HEK293 (cell line): ENCODE data around the gene MRPL11.

Source experiments
- GLIS2 ChIP-seq: fragments of 450-650 bp; formaldehyde crosslinking; IDR thresholded peaks from 2 replicates; pipeline ENCODE4 v1.5.1; 2016; ENCODE audit warnings: missing biosample characterization, missing genetic modification characterization
- KLF10 ChIP-seq: fragments of 450-650 bp; IDR thresholded peaks from 2 replicates; pipeline ENCODE4 v1.5.1; 2018; ENCODE audit warnings: missing biosample characterization, mild to moderate bottlenecking, missing genetic modification characterization
- KLF16 ChIP-seq: fragments of 450-650 bp; formaldehyde crosslinking; IDR thresholded peaks from 2 replicates; pipeline ENCODE4 v1.5.1; 2017; ENCODE audit warnings: missing biosample characterization, missing genetic modification characterization
- KLF7 ChIP-seq: fragments of 450-650 bp; formaldehyde crosslinking; IDR thresholded peaks from 2 replicates; pipeline ENCODE4 v1.5.1; 2016; ENCODE audit warnings: missing biosample characterization, missing genetic modification characterization, borderline replicate concordance
- KLF9 ChIP-seq: fragments of 450-650 bp; formaldehyde crosslinking; IDR thresholded peaks from 2 replicates; pipeline ENCODE4 v1.5.1; 2016; ENCODE audit warnings: missing biosample characterization, missing genetic modification characterization, low read depth
- MZF1 ChIP-seq: fragments of 450-650 bp; formaldehyde crosslinking; IDR thresholded peaks from 2 replicates; pipeline ENCODE4 v1.5.1; 2017; ENCODE audit warnings: missing biosample characterization, missing genetic modification characterization, borderline replicate concordance
- SCRT2 ChIP-seq: fragments of 450-650 bp; formaldehyde crosslinking; IDR thresholded peaks from 2 replicates; pipeline ENCODE4 v1.5.1; 2016; ENCODE audit warnings: missing biosample characterization, missing genetic modification characterization
- SP7 ChIP-seq: fragments of 450-650 bp; formaldehyde crosslinking; IDR thresholded peaks from 2 replicates; pipeline ENCODE4 v1.5.1; 2016; ENCODE audit warnings: missing biosample characterization, missing genetic modification characterization
- ZBTB20 ChIP-seq: fragments of 450-650 bp; formaldehyde crosslinking; IDR thresholded peaks from 2 replicates; pipeline ENCODE4 v1.5.1; 2016; ENCODE audit warnings: missing biosample characterization, missing genetic modification characterization
- ZEB2 ChIP-seq: fragments of 450-650 bp; formaldehyde crosslinking; IDR thresholded peaks from 2 replicates; pipeline ENCODE4 v1.5.1; 2016; ENCODE audit warnings: missing biosample characterization, missing genetic modification characterization
- ZNF174 ChIP-seq: fragments of 450-650 bp; formaldehyde crosslinking; IDR thresholded peaks from 2 replicates; pipeline ENCODE4 v1.5.0; 2017; ENCODE audit warnings: missing biosample characterization, mild to moderate bottlenecking, missing genetic modification characterization
- ZNF2 ChIP-seq: fragments of 450-650 bp; formaldehyde crosslinking; IDR thresholded peaks from 2 replicates; pipeline ENCODE4 v1.5.1; 2016; ENCODE audit warnings: missing biosample characterization, missing genetic modification characterization
- ZNF394 ChIP-seq: fragments of 450-650 bp; formaldehyde crosslinking; IDR thresholded peaks from 2 replicates; pipeline ENCODE4 v1.5.1; 2016; ENCODE audit warnings: missing biosample characterization, missing genetic modification characterization, mild to moderate bottlenecking, moderate library complexity, borderline replicate concordance
- ZNF558 ChIP-seq: fragments of 450-650 bp; formaldehyde crosslinking; IDR thresholded peaks from 2 replicates; pipeline ENCODE4 v1.5.1; 2016; ENCODE audit warnings: missing biosample characterization, missing genetic modification characterization
- ZNF561 ChIP-seq: fragments of 450-650 bp; IDR thresholded peaks from 2 replicates; pipeline ENCODE4 v1.5.1; 2018; ENCODE audit warnings: missing biosample characterization, missing genetic modification characterization, borderline replicate concordance
- ZNF776 ChIP-seq: fragments of 450-650 bp; formaldehyde crosslinking; IDR thresholded peaks from 2 replicates; pipeline ENCODE4 v1.5.0; 2017; ENCODE audit warnings: missing biosample characterization, missing genetic modification characterization, borderline replicate concordance
- ZSCAN16 ChIP-seq: fragments of 450-650 bp; formaldehyde crosslinking; IDR thresholded peaks from 2 replicates; pipeline ENCODE4 v1.5.1; 2016; ENCODE audit warnings: missing biosample characterization, missing genetic modification characterization
- ZXDB ChIP-seq: fragments of 450-650 bp; formaldehyde crosslinking; IDR thresholded peaks from 2 replicates; pipeline ENCODE4 v1.5.1; 2016; ENCODE audit warnings: missing biosample characterization, missing genetic modification characterization
- TF ChIP-seq, protein P1 (sequence below): fragments of 450-650 bp; formaldehyde crosslinking; IDR thresholded peaks from 2 replicates; pipeline ENCODE4 v1.5.1; 2016; ENCODE audit warnings: missing biosample characterization, missing genetic modification characterization
- TF ChIP-seq, protein P2 (sequence below): fragments of 450-650 bp; formaldehyde crosslinking; IDR thresholded peaks from 2 replicates; pipeline ENCODE4 v1.5.1; 2017; ENCODE audit warnings: missing biosample characterization, mild to moderate bottlenecking, missing genetic modification characterization, moderate library complexity
- TF ChIP-seq, protein P3 (sequence below): fragments of 450-650 bp; formaldehyde crosslinking; IDR thresholded peaks from 2 replicates; pipeline ENCODE4 v1.5.1; 2016; ENCODE audit warnings: missing biosample characterization, missing genetic modification characterization
- TF ChIP-seq, protein P4 (sequence below): fragments of 450-650 bp; formaldehyde crosslinking; IDR thresholded peaks from 2 replicates; pipeline ENCODE4 v1.5.1; 2017; ENCODE audit warnings: missing biosample characterization, missing genetic modification characterization
- TF ChIP-seq, protein P5 (sequence below): sonication (generic); formaldehyde crosslinking; IDR thresholded peaks from 2 replicates; pipeline ENCODE4 v1.8.1; 2022; ENCODE audit warnings: mild to moderate bottlenecking, moderate library complexity, missing genetic modification reagents
- TF ChIP-seq, protein P6 (sequence below): fragments of 450-650 bp; formaldehyde crosslinking; conservative IDR thresholded peaks from 2 replicates; pipeline ENCODE4 v1.5.1; 2016; ENCODE audit warnings: low read depth, missing biosample characterization, missing genetic modification characterization

MRPL11 gene

DNA sequence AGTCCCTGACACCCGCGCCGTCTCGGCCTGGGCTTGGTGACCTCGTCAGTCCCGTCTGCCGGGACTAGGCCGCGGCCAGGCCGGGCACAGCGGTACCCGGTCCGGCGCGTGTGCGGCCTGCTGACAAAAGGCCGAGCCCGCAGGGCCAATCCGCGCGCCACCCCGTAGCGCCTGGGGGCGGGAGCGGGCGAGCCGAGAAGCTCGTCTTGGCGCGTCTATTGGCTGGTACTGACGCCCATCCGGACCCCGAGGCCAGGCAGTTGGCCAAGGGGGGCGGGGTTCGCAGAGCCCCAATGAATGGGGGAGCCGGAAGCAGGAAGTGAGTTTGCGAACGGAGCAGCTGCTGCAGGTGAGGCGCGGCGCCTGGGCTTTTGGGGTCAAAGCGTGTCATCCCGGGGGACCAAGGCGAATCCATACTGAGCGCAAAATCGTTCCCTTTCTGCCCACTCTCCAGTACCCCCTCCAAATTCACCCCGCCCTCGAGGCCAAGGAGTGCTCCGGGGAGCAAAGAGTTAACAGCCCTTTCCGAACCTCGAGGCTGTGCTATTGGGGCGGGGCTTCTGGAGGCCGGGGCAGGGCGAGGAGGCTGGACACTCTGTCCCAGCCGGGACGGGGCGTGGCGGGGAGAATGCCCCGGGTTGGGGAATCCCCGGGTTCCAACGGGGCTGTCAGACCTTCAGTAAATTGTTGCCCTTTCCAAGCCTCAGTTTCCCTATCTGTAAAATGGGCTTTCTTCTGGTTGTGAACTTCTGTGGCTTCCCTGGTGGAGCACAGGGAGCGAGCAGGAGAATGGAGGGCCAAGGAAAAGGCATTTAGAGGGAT, 41.7 kb upstream of the MRPL11 start, which contains the start of gene DPP3 (continued):
- TF ChIP-seq, protein P1, sequence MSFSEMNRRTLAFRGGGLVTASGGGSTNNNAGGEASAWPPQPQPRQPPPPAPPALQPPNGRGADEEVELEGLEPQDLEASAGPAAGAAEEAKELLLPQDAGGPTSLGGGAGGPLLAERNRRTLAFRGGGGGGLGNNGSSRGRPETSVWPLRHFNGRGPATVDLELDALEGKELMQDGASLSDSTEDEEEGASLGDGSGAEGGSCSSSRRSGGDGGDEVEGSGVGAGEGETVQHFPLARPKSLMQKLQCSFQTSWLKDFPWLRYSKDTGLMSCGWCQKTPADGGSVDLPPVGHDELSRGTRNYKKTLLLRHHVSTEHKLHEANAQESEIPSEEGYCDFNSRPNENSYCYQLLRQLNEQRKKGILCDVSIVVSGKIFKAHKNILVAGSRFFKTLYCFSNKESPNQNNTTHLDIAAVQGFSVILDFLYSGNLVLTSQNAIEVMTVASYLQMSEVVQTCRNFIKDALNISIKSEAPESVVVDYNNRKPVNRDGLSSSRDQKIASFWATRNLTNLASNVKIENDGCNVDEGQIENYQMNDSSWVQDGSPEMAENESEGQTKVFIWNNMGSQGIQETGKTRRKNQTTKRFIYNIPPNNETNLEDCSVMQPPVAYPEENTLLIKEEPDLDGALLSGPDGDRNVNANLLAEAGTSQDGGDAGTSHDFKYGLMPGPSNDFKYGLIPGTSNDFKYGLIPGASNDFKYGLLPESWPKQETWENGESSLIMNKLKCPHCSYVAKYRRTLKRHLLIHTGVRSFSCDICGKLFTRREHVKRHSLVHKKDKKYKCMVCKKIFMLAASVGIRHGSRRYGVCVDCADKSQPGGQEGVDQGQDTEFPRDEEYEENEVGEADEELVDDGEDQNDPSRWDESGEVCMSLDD (tag by site-specific recombination), result peak; percentile 100
- peak; percentile 44; the same call in 1 of the 2 replicates for TF ChIP-seq KLF7 (tag by site-specific recombination)
- peak; percentile 53; the same call in 1 of the 2 replicates for TF ChIP-seq KLF10 (tag by site-specific recombination)
- TF ChIP-seq ZSCAN16 (tag by site-specific recombination), result 0 out of 2 replicates have a peak, but pooled peaks have one; percentile 48
- TF ChIP-seq GLIS2 (tag by site-specific recombination), result peak; percentile 98
- TF ChIP-seq, protein P2, sequence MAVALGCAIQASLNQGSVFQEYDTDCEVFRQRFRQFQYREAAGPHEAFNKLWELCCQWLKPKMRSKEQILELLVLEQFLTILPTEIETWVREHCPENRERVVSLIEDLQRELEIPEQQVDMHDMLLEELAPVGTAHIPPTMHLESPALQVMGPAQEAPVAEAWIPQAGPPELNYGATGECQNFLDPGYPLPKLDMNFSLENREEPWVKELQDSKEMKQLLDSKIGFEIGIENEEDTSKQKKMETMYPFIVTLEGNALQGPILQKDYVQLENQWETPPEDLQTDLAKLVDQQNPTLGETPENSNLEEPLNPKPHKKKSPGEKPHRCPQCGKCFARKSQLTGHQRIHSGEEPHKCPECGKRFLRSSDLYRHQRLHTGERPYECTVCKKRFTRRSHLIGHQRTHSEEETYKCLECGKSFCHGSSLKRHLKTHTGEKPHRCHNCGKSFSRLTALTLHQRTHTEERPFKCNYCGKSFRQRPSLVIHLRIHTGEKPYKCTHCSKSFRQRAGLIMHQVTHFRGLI (tag by site-specific recombination), result peak; percentile 52; the same call in 1 of the 2 replicates
- TF ChIP-seq, protein P3, sequence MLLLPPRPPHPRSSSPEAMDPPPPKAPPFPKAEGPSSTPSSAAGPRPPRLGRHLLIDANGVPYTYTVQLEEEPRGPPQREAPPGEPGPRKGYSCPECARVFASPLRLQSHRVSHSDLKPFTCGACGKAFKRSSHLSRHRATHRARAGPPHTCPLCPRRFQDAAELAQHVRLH (tag by site-specific recombination), result 0 out of 2 replicates have a peak, but pooled peaks have one; percentile 32
- TF ChIP-seq ZNF558 (tag by site-specific recombination), result no peak
- peak; percentile 79 for TF ChIP-seq KLF9
- peak; percentile 68; the same call in 1 of the 2 replicates for TF ChIP-seq ZBTB20
- TF ChIP-seq ZXDB (tag by site-specific recombination), result peak; percentile 97
- TF ChIP-seq ZNF174, result no peak
- TF ChIP-seq KLF16 (tag by site-specific recombination), result peak; percentile 58
- TF ChIP-seq ZNF394, result peak; percentile 71; the same call in 1 of the 2 replicates
- TF ChIP-seq, protein P4, sequence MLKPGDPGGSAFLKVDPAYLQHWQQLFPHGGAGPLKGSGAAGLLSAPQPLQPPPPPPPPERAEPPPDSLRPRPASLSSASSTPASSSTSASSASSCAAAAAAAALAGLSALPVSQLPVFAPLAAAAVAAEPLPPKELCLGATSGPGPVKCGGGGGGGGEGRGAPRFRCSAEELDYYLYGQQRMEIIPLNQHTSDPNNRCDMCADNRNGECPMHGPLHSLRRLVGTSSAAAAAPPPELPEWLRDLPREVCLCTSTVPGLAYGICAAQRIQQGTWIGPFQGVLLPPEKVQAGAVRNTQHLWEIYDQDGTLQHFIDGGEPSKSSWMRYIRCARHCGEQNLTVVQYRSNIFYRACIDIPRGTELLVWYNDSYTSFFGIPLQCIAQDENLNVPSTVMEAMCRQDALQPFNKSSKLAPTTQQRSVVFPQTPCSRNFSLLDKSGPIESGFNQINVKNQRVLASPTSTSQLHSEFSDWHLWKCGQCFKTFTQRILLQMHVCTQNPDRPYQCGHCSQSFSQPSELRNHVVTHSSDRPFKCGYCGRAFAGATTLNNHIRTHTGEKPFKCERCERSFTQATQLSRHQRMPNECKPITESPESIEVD (tag by site-specific recombination), result no peak
- no peak for TF ChIP-seq MZF1
- TF ChIP-seq SCRT2 (tag by site-specific recombination), result peak; percentile 2; the same call in 1 of the 2 replicates
- TF ChIP-seq, protein P5, sequence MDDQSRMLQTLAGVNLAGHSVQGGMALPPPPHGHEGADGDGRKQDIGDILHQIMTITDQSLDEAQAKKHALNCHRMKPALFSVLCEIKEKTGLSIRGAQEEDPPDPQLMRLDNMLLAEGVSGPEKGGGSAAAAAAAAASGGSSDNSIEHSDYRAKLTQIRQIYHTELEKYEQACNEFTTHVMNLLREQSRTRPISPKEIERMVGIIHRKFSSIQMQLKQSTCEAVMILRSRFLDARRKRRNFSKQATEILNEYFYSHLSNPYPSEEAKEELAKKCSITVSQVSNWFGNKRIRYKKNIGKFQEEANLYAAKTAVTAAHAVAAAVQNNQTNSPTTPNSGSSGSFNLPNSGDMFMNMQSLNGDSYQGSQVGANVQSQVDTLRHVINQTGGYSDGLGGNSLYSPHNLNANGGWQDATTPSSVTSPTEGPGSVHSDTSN (CRISPR knock-in tag), result peak; percentile 94
- TF ChIP-seq, protein P6, sequence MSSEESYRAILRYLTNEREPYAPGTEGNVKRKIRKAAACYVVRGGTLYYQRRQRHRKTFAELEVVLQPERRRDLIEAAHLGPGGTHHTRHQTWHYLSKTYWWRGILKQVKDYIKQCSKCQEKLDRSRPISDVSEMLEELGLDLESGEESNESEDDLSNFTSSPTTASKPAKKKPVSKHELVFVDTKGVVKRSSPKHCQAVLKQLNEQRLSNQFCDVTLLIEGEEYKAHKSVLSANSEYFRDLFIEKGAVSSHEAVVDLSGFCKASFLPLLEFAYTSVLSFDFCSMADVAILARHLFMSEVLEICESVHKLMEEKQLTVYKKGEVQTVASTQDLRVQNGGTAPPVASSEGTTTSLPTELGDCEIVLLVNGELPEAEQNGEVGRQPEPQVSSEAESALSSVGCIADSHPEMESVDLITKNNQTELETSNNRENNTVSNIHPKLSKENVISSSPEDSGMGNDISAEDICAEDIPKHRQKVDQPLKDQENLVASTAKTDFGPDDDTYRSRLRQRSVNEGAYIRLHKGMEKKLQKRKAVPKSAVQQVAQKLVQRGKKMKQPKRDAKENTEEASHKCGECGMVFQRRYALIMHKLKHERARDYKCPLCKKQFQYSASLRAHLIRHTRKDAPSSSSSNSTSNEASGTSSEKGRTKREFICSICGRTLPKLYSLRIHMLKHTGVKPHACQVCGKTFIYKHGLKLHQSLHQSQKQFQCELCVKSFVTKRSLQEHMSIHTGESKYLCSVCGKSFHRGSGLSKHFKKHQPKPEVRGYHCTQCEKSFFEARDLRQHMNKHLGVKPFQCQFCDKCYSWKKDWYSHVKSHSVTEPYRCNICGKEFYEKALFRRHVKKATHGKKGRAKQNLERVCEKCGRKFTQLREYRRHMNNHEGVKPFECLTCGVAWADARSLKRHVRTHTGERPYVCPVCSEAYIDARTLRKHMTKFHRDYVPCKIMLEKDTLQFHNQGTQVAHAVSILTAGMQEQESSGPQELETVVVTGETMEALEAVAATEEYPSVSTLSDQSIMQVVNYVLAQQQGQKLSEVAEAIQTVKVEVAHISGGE (tag by site-specific recombination), result peak; percentile 78
- TF ChIP-seq ZNF2 (tag by site-specific recombination), result 0 out of 2 replicates have a peak, but pooled peaks have one; percentile 29
- TF ChIP-seq ZNF561 (tag by site-specific recombination), result peak; percentile 85
- TF ChIP-seq ZEB2, result peak; percentile 77
- peak; percentile 72; the same call in 1 of the 2 replicates for TF ChIP-seq SP7 (tag by site-specific recombination)
- no peak for TF ChIP-seq ZNF776
